A549 (cell line): ENCODE data around the gene ST8SIA5.

Experiments used
- BHLHE40 ChIP-seq: IDR thresholded peaks from 2 replicates; pipeline ENCODE4 v1.6.1; 2012; ENCODE audit warnings: low read depth, low read length, inconsistent platforms
- ELK1 ChIP-seq: fragments of 150-350 bp; IDR thresholded peaks from 2 replicates; pipeline ENCODE4 v1.6.1; 2014; ENCODE audit warnings: low read depth, mild to moderate bottlenecking, low read length
- NR3C1 ChIP-seq: fragments of >200 bp; sonication (Bioruptor Twin); formaldehyde crosslinking; IDR thresholded peaks from 3 replicates; pipeline ENCODE4 v1.6.1; 2017
- POLR2A ChIP-seq: IDR thresholded peaks from 2 replicates; pipeline ENCODE4 v1.6.1; 2012; ENCODE audit warnings: mild to moderate bottlenecking, low read length
- POLR2AphosphoS2 ChIP-seq: conservative IDR thresholded peaks from 2 replicates; pipeline ENCODE4 v1.6.1; 2012; ENCODE audit warnings: low read length, improper control_type of control experiment, inconsistent platforms
- RNF2 ChIP-seq: fragments of 200-600 bp; sonication (generic); IDR thresholded peaks from 2 replicates; pipeline ENCODE4 v1.6.1; 2016; ENCODE audit warnings: low read depth, mild to moderate bottlenecking, antibody characterized with exemption, moderate library complexity, borderline replicate concordance
- TF ChIP-seq, protein P1 (sequence below): fragments of >200 bp; sonication (Bioruptor Twin); formaldehyde crosslinking; IDR thresholded peaks from 3 replicates; pipeline ENCODE4 v1.5.1; 2016

DNA sequence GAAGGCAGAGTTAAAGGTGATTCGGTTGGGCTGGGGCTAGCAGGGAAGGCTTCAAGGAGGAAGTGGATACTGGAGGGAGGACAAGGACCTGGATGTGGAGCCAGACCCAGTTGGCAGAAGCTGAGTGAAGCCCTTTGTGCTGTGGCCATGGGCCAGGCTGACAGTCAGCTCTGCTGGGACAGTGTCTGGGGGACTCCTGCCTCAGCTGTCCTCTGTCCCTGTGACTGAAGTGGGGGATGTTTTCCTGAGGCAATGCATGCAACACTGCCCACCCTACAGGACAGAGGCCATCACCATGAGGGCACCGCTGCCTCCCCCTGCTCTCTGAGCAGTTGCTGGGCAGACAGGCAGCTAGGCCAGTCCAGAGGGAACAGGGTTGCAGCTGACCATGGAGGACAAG is 40.0 kb downstream of the ST8SIA5 start:
- TF ChIP-seq BHLHE40 (no peak), ELK1 (no peak), POLR2AphosphoS2 (no peak), RNF2 (no peak), POLR2A (no peak), NR3C1 (no peak)
- TF ChIP-seq, protein P1, sequence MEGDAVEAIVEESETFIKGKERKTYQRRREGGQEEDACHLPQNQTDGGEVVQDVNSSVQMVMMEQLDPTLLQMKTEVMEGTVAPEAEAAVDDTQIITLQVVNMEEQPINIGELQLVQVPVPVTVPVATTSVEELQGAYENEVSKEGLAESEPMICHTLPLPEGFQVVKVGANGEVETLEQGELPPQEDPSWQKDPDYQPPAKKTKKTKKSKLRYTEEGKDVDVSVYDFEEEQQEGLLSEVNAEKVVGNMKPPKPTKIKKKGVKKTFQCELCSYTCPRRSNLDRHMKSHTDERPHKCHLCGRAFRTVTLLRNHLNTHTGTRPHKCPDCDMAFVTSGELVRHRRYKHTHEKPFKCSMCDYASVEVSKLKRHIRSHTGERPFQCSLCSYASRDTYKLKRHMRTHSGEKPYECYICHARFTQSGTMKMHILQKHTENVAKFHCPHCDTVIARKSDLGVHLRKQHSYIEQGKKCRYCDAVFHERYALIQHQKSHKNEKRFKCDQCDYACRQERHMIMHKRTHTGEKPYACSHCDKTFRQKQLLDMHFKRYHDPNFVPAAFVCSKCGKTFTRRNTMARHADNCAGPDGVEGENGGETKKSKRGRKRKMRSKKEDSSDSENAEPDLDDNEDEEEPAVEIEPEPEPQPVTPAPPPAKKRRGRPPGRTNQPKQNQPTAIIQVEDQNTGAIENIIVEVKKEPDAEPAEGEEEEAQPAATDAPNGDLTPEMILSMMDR, result no peak
